Measurements from ENCODE around the gene TEKT5. TPM values are rescaled to one million over a fixed set of nuclear protein-coding genes. Genes with fewer than 3 reads are reported as not detected.

The TEKT5 gene
- total RNA-seq, 1 donor from 2014 or later: not detected

DNA sequence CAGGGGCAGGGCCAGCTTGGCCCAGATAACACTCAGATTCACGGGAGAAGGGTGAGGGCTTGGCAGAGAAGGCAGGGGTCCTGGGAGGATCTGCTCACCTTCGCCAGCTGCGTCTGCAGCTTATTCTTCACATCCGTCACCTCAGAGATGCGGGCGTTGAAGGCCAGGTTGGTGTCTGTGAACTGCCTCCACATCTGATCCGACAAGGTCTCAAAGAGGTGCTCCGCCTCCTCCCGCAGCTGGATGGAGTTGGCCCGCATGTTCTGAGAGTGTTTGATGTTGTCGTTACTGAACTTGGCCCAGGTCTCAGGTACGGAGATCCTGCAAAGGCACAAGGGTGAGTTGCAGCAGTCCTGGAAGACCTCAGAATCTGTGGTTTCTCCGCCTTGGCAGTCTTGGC lies 18.9 kb downstream of the TEKT5 start:
- no peak overlapping the region for H3K27ac ChIP-seq (ENCODE audit: low read depth, low read length)
- no peaks in the 10 kb centered on the region for H3K36me3 ChIP-seq (ENCODE audit: control insufficient read depth in 3 of 3, insufficient read depth in 3 of 3, low read length in 3 of 3)
- H3K4me3 ChIP-seq (ENCODE audit: low read length in 3 of 3): no peak overlapping the region
- H3K9ac ChIP-seq (ENCODE audit: low read depth in 1 of 3, low read length in 3 of 3): no peak overlapping the region
- H3K4me1 ChIP-seq (ENCODE audit: control insufficient read depth in 3 of 3, insufficient read depth in 3 of 3, low read length in 3 of 3): no peaks in the 10 kb centered on the region
- H3K9me3 ChIP-seq (ENCODE audit: control insufficient read depth in 3 of 3, low read length in 3 of 3): no peaks in the 10 kb centered on the region
- H3K27me3 ChIP-seq (ENCODE audit: control insufficient read depth in 3 of 3, insufficient read depth in 3 of 3, low read length in 3 of 3): peaks cover 0 to 7% (median 5%) of the 10 kb centered on the region in 3 donors

DNA sequence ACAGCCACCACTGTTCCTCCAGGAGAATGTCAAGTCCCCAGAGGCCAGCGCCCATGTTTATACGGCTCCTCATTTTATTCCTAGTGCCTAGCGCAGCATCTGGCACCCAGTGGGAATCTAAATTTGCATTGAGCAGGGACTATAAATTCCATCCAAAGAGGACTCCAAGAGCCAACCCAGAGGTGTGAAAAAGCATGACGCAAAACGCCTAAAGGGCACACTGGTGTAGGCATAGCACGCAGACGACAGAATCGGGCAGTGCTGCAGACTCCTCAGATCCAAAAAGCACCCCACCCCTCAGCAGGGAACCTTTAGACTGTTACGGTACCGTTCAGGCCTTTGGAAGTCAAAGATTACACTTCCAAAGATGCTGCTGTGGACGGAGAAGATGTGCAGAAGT lies 19.5 kb downstream of the TEKT5 start:
- Histone ChIP-seq H3K9ac (ENCODE audit: low read depth in 1 of 3, low read length in 3 of 3) (no peak overlapping the region), H3K4me3 (ENCODE audit: low read length in 3 of 3) (no peak overlapping the region), H3K9me3 (ENCODE audit: control insufficient read depth in 3 of 3, low read length in 3 of 3) (no peaks in the 10 kb centered on the region), H3K4me1 (ENCODE audit: control insufficient read depth in 3 of 3, insufficient read depth in 3 of 3, low read length in 3 of 3) (no peaks in the 10 kb centered on the region), H3K27me3 (ENCODE audit: control insufficient read depth in 3 of 3, insufficient read depth in 3 of 3, low read length in 3 of 3) (peaks cover 0 to 7% (median 5%) of the 10 kb centered on the region in 3 donors), H3K27ac (ENCODE audit: low read depth, low read length) (no peak overlapping the region), H3K36me3 (ENCODE audit: control insufficient read depth in 3 of 3, insufficient read depth in 3 of 3, low read length in 3 of 3) (no peaks in the 10 kb centered on the region)

DNA sequence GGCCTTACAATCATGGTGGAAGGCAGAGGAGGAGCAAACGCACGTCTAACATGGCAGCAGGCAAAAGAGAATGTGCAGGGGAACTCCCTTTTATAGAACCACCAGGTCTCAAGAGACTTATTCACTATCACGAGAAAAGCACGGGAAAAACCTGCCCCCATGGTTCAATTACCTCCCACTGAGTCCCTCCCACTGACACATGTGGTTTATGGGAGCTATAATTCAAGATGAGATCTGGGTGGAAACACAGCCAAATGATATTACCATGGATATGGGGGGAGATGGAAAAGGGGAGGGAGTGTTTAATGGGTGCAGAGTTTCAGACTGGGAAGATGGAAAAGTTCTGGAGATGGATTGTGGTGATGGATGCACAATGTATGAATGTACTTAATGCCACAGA lies 23.0 kb downstream of the TEKT5 start:
- H3K36me3 ChIP-seq (ENCODE audit: control insufficient read depth in 3 of 3, insufficient read depth in 3 of 3, low read length in 3 of 3): no peaks in the 10 kb centered on the region
- no peaks in the 10 kb centered on the region for H3K27me3 ChIP-seq (ENCODE audit: control insufficient read depth in 3 of 3, insufficient read depth in 3 of 3, low read length in 3 of 3)
- H3K4me3 ChIP-seq (ENCODE audit: low read length in 3 of 3): no peak overlapping the region
- no peak overlapping the region for H3K9ac ChIP-seq (ENCODE audit: low read depth in 1 of 3, low read length in 3 of 3)
- H3K9me3 ChIP-seq (ENCODE audit: control insufficient read depth in 3 of 3, low read length in 3 of 3): no peaks in the 10 kb centered on the region
- H3K4me1 ChIP-seq (ENCODE audit: control insufficient read depth in 3 of 3, insufficient read depth in 3 of 3, low read length in 3 of 3): no peaks in the 10 kb centered on the region
- H3K27ac ChIP-seq (ENCODE audit: low read depth, low read length): no peak overlapping the region

DNA sequence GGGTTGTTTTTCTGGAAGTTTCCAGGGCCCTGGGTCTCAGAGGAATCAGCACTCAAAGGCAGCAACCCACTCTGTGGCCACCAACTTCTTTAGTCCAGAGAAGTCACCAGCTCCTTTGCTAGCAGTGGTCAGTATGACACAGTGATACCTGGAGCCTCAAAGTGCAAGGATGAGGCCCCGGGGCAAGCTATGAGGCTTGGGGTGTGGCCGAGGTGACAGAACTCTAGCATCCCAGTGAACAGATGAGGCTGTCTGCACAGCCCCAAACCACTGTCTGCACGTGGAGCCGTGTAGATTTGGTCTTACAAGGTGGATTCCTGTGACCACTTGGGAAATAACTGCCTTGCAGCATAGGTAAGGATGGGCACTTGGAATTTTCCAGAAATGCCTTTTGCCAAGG lies 24.9 kb downstream of the TEKT5 start:
- Histone ChIP-seq H3K27me3 (ENCODE audit: control insufficient read depth in 3 of 3, insufficient read depth in 3 of 3, low read length in 3 of 3) (peaks cover 0 to 2% (median 0%) of the 10 kb centered on the region in 3 donors), H3K9ac (ENCODE audit: low read depth in 1 of 3, low read length in 3 of 3) (no peak overlapping the region), H3K27ac (ENCODE audit: low read depth, low read length) (no peak overlapping the region), H3K4me3 (ENCODE audit: low read length in 3 of 3) (no peak overlapping the region), H3K4me1 (ENCODE audit: control insufficient read depth in 3 of 3, insufficient read depth in 3 of 3, low read length in 3 of 3) (no peaks in the 10 kb centered on the region), H3K36me3 (ENCODE audit: control insufficient read depth in 3 of 3, insufficient read depth in 3 of 3, low read length in 3 of 3) (no peaks in the 10 kb centered on the region), H3K9me3 (ENCODE audit: control insufficient read depth in 3 of 3, low read length in 3 of 3) (no peaks in the 10 kb centered on the region)

DNA sequence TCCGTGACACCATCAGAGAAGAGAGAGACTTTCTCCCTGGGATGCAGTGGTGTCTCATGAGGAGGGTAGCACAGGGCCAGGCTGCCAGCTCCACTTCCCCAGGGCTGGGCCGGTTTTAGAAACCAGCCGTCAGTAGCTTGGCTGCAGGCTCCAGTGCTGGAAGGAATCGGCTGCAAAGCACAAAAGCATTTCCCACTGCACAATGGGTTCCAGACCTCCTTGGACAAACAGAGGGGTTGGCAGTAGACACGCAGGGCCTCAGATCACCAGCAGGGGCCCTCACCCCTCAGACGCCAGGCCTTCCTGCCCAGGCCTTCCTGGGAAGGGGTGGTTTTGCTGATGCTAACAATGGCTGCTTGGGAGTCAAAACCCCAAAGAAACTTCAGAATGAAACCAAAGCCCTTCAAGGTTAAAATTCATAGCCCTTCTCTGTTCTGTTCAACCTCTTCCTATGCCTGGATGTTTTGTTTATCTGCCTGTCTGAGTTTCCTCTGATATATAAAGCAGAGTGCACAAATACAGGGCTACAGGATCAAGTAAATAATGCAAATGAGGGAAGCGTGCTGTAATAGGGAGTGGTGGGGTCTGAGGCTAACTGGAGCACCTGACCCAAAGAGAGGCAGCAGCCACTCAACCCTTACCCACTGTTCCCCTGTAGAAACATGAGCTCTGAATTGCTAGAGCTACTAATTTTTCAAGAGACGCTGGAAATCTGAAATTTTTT lies 26.2 kb downstream of the TEKT5 start:
- Histone ChIP-seq H3K9ac (ENCODE audit: low read depth in 1 of 3, low read length in 3 of 3) (no peak overlapping the region), H3K27ac (ENCODE audit: low read depth, low read length) (no peak overlapping the region), H3K4me3 (ENCODE audit: low read length in 3 of 3) (no peak overlapping the region), H3K27me3 (ENCODE audit: control insufficient read depth in 3 of 3, insufficient read depth in 3 of 3, low read length in 3 of 3) (peaks cover 0 to 2% (median 0%) of the 10 kb centered on the region in 3 donors), H3K9me3 (ENCODE audit: control insufficient read depth in 3 of 3, low read length in 3 of 3) (no peaks in the 10 kb centered on the region), H3K4me1 (ENCODE audit: control insufficient read depth in 3 of 3, insufficient read depth in 3 of 3, low read length in 3 of 3) (no peaks in the 10 kb centered on the region), H3K36me3 (ENCODE audit: control insufficient read depth in 3 of 3, insufficient read depth in 3 of 3, low read length in 3 of 3) (no peaks in the 10 kb centered on the region)

DNA sequence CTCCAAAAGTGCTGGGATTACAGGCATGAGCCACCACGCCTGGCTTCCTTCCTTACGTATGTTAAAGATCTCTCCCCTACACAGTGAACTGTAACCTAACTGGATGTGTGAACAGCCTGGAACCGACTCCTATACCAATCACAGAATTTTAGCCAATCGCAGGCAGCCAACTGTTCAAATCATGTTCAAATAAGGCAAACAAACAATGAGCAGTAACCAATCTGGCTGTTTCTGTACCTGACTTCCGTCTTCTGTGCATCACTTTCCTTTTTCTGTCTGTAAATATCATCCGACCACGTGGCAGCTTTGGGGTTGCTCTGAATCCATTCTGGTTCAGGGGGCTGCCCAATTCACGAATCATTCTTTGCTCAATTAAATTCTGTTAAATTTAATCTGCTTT lies 27.5 kb downstream of the TEKT5 start:
- H3K4me3 ChIP-seq (ENCODE audit: low read length in 3 of 3): no peak overlapping the region
- peaks cover 2 to 3% (median 2%) of the 10 kb centered on the region in 3 donors for H3K4me1 ChIP-seq (ENCODE audit: control insufficient read depth in 3 of 3, insufficient read depth in 3 of 3, low read length in 3 of 3)
- H3K36me3 ChIP-seq (ENCODE audit: control insufficient read depth in 3 of 3, insufficient read depth in 3 of 3, low read length in 3 of 3): no peaks in the 10 kb centered on the region
- no peak overlapping the region for H3K9ac ChIP-seq (ENCODE audit: low read depth in 1 of 3, low read length in 3 of 3)
- H3K9me3 ChIP-seq (ENCODE audit: control insufficient read depth in 3 of 3, low read length in 3 of 3): no peaks in the 10 kb centered on the region
- no peak overlapping the region for H3K27ac ChIP-seq (ENCODE audit: low read depth, low read length)
- H3K27me3 ChIP-seq (ENCODE audit: control insufficient read depth in 3 of 3, insufficient read depth in 3 of 3, low read length in 3 of 3): peaks cover 0 to 2% (median 0%) of the 10 kb centered on the region in 3 donors

DNA sequence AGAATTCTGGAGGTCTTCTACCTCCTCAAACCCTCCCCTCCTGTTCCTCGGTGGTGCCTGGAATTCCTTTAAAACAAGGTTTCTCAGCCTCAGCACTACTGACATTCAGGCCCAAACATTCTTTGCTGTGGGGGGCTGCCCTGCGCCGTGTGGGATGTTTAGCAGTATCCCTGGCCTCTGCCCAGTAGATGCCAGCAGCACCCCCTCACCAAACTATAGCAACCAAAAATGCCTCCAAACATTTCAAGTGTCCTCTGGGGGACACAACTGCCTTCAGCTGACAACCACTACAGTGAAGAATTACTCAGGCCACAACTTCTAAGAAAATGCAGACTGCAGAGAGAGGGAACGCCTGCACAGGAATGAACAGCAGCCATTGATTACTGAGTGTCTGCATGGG lies 28.4 kb downstream of the TEKT5 start:
- Histone ChIP-seq H3K4me1 (ENCODE audit: control insufficient read depth in 3 of 3, insufficient read depth in 3 of 3, low read length in 3 of 3) (peaks cover 2 to 3% (median 2%) of the 10 kb centered on the region in 3 donors), H3K9me3 (ENCODE audit: control insufficient read depth in 3 of 3, low read length in 3 of 3) (no peaks in the 10 kb centered on the region), H3K36me3 (ENCODE audit: control insufficient read depth in 3 of 3, insufficient read depth in 3 of 3, low read length in 3 of 3) (no peaks in the 10 kb centered on the region), H3K4me3 (ENCODE audit: low read length in 3 of 3) (no peak overlapping the region), H3K9ac (ENCODE audit: low read depth in 1 of 3, low read length in 3 of 3) (no peak overlapping the region), H3K27me3 (ENCODE audit: control insufficient read depth in 3 of 3, insufficient read depth in 3 of 3, low read length in 3 of 3) (peaks cover 0 to 2% (median 0%) of the 10 kb centered on the region in 3 donors), H3K27ac (ENCODE audit: low read depth, low read length) (no peak overlapping the region)

DNA sequence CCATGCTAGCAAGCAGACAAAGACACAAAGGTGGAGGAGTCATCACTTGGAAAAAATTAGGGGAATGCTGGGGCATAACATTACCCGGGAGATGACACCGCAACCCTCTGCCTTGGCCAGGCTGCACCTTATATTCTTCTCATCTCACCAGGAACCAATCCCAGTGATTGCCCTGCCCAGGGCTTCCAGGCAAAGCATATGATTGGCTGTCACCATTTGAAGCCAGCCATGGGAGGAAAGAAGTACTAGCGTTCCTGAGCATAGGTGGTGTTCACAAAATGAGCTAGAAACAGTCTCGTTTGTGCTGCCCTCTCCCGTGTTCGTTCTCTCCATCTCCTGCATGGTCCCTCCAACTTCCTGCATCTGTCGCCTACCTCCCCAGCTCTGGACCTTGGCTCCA lies 29.6 kb downstream of the TEKT5 start:
- Histone ChIP-seq H3K4me1 (ENCODE audit: control insufficient read depth in 3 of 3, insufficient read depth in 3 of 3, low read length in 3 of 3) (peaks cover 2 to 3% (median 2%) of the 10 kb centered on the region in 3 donors), H3K27me3 (ENCODE audit: control insufficient read depth in 3 of 3, insufficient read depth in 3 of 3, low read length in 3 of 3) (peaks cover 0 to 2% (median 0%) of the 10 kb centered on the region in 3 donors), H3K27ac (ENCODE audit: low read depth, low read length) (no peak overlapping the region), H3K36me3 (ENCODE audit: control insufficient read depth in 3 of 3, insufficient read depth in 3 of 3, low read length in 3 of 3) (no peaks in the 10 kb centered on the region), H3K9ac (ENCODE audit: low read depth in 1 of 3, low read length in 3 of 3) (no peak overlapping the region), H3K4me3 (ENCODE audit: low read length in 3 of 3) (no peak overlapping the region), H3K9me3 (ENCODE audit: control insufficient read depth in 3 of 3, low read length in 3 of 3) (no peaks in the 10 kb centered on the region)

DNA sequence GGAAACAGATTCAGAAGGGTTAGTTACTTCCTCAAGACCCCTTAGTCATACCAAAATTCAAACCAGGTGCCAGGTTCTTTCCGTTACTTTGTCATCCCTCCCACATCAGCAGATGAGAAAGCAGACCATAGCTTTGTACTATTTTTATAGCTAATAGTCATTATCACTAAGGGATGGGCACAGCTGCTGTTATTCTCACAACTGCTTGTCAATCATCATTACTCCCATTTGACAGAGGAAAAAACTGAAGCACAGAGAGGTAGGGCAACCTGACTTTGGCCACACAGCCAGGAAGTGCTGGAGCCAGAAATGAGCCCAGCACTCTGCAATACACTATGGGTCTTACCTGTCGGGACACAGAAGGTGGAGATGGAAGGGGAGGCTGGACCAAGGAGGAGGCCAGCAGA lies 30.0 kb downstream of the TEKT5 start:
- Histone ChIP-seq H3K4me1 (ENCODE audit: control insufficient read depth in 3 of 3, insufficient read depth in 3 of 3, low read length in 3 of 3) (peaks cover 2 to 3% (median 2%) of the 10 kb centered on the region in 3 donors), H3K27ac (ENCODE audit: low read depth, low read length) (no peak overlapping the region), H3K9me3 (ENCODE audit: control insufficient read depth in 3 of 3, low read length in 3 of 3) (no peaks in the 10 kb centered on the region), H3K36me3 (ENCODE audit: control insufficient read depth in 3 of 3, insufficient read depth in 3 of 3, low read length in 3 of 3) (no peaks in the 10 kb centered on the region), H3K4me3 (ENCODE audit: low read length in 3 of 3) (no peak overlapping the region), H3K9ac (ENCODE audit: low read depth in 1 of 3, low read length in 3 of 3) (no peak overlapping the region), H3K27me3 (ENCODE audit: control insufficient read depth in 3 of 3, insufficient read depth in 3 of 3, low read length in 3 of 3) (peaks cover 0 to 2% (median 0%) of the 10 kb centered on the region in 3 donors)

DNA sequence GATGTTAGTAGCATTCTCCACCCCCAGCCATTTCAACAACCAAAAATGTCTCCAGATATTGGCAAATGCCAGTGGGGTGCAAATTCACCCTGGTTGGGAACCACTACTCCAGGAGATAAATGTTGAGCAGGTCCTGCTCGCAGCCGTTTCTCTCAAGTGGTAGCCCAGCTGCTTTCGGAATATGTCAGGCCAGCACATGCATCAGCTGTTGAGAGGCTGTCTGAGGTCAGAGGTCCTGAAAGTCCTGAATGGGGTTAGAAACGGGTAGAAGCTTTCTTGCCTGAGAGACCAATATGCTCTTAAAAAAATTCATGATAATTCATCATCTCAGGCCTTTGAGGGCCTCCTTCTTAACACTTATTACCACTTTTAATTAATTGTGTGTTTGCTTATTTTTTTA lies 31.0 kb downstream of the TEKT5 start:
- peaks cover 0 to 2% (median 0%) of the 10 kb centered on the region in 3 donors for H3K27me3 ChIP-seq (ENCODE audit: control insufficient read depth in 3 of 3, insufficient read depth in 3 of 3, low read length in 3 of 3)

More for the DNA sequence above, 31.0 kb downstream of the TEKT5 start:
- Histone ChIP-seq H3K9ac (ENCODE audit: low read depth in 1 of 3, low read length in 3 of 3) (no peak overlapping the region), H3K9me3 (ENCODE audit: control insufficient read depth in 3 of 3, low read length in 3 of 3) (no peaks in the 10 kb centered on the region), H3K27ac (ENCODE audit: low read depth, low read length) (peak overlapping the region; percentile 30), H3K36me3 (ENCODE audit: control insufficient read depth in 3 of 3, insufficient read depth in 3 of 3, low read length in 3 of 3) (no peaks in the 10 kb centered on the region), H3K4me1 (ENCODE audit: control insufficient read depth in 3 of 3, insufficient read depth in 3 of 3, low read length in 3 of 3) (peaks cover 2 to 3% (median 2%) of the 10 kb centered on the region in 3 donors), H3K4me3 (ENCODE audit: low read length in 3 of 3) (no peak overlapping the region)
